ENCODE results near the gene RGMA. TPM values are rescaled to one million over a fixed set of nuclear protein-coding genes. Genes with fewer than 3 reads are reported as not detected.

RGMA gene
- total RNA-seq, 1 donor = 6.1 TPM

- DNase-seq (ENCODE audit: low read depth) = no peak
- TF ChIP-seq, protein P1, sequence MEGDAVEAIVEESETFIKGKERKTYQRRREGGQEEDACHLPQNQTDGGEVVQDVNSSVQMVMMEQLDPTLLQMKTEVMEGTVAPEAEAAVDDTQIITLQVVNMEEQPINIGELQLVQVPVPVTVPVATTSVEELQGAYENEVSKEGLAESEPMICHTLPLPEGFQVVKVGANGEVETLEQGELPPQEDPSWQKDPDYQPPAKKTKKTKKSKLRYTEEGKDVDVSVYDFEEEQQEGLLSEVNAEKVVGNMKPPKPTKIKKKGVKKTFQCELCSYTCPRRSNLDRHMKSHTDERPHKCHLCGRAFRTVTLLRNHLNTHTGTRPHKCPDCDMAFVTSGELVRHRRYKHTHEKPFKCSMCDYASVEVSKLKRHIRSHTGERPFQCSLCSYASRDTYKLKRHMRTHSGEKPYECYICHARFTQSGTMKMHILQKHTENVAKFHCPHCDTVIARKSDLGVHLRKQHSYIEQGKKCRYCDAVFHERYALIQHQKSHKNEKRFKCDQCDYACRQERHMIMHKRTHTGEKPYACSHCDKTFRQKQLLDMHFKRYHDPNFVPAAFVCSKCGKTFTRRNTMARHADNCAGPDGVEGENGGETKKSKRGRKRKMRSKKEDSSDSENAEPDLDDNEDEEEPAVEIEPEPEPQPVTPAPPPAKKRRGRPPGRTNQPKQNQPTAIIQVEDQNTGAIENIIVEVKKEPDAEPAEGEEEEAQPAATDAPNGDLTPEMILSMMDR (IDR thresholded peaks at IDR 0.05; ENCODE audit: insufficient read depth, low read length) = no peak
- H3K4me3 ChIP-seq (ENCODE audit: low read depth, low read length) = no peak overlapping the region
These were observed 41.2 kb downstream of the RGMA start for GRCh38 chr15:93047621-93048425.

- no peak for DNase-seq (ENCODE audit: low read depth)
- TF ChIP-seq, protein P1 (IDR thresholded peaks at IDR 0.05; ENCODE audit: insufficient read depth, low read length) = no peak
- H3K4me3 ChIP-seq (ENCODE audit: low read depth, low read length) = no peak overlapping the region
These were observed 42.3 kb downstream of the RGMA start for GRCh38 chr15:93046721-93047120.

- H3K4me3 ChIP-seq (ENCODE audit: low read depth, low read length) = no peak overlapping the region
- DNase-seq (ENCODE audit: low read depth) = no peak
- TF ChIP-seq, protein P1 (IDR thresholded peaks at IDR 0.05; ENCODE audit: insufficient read depth, low read length) = no peak
These were observed 42.9 kb downstream of the RGMA start for GRCh38 chr15:93046120-93046519.

DNA sequence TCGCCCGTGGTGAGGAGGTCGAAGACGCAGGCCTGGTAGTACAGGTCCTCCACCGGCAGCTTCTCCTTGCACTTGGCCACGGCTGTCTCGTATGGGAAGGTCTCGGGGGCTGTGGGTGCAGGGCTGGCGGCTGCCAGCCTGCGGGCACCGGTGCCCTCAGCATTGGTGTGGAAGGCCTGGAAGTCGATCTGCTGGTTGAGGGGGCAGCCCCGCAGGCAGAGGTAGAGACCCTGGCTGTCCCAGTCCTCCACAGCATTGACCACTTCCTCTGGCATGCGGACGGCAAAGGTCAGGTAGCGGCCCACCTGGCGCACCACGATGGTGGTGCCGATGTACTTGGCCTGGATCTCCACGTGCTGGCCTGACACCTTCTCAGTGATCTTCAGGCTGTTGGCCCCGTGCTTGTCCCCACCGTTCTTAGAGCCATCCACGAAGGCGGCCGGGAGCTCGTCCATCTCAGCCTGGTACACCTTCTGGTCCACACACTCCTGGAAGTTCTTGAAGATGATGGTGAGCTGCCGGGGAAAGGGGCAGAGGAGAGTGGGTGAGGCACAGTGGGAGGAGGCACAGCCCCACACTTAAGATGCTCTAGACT lies 43.7 kb downstream of the RGMA start:
- TF ChIP-seq, protein P1 (IDR thresholded peaks at IDR 0.05; ENCODE audit: insufficient read depth, low read length) = no peak
- DNase-seq (ENCODE audit: low read depth) = no peak
- H3K4me3 ChIP-seq (ENCODE audit: low read depth, low read length) = no peak overlapping the region

GRCh38 chr15:93044301-93045190 lies 44.5 kb downstream of the RGMA start:
- TF ChIP-seq, protein P1 (IDR thresholded peaks at IDR 0.05; ENCODE audit: insufficient read depth, low read length) = no peak

DNA sequence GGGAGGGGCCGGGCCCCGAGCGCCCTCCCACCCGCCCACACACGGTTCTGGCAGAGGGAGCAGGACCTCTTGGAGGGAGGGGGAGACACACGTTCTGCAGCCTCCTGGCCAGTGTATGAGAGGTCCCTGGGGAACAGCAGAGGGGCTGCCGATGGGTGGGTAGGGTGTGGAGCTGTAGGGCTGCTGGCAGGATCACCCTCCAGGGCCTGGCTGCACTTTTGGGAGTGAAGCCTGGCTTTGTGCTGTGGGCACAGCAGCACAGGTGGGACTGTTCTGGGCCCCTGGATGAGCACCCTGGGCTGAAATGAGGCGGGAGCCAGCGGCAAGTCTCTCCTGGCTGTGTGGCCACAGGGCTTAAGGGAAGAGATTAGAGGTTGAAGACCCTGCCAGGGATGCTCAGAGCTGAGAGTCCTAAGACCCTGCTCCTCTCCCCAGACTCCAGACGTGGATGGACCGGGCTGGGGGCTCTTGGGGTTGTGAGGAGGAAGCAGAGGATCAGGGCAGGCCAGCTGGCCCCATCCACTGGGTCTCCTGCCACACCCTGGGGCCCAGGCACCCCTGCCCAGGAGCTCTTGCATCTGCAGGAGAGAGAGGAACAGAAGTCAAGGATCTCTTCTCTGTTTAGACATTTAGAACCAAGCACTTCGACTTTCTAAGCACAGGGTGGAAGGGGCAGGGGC lies 45.2 kb downstream of the RGMA start:
- H3K4me3 ChIP-seq (ENCODE audit: low read depth, low read length) = no peak overlapping the region
- DNase-seq (ENCODE audit: low read depth) = no peak
- TF ChIP-seq, protein P1 (IDR thresholded peaks at IDR 0.05; ENCODE audit: insufficient read depth, low read length) = no peak

More at GRCh38 chr15:93044301-93045190, 44.5 kb downstream of the RGMA start:
- no peak overlapping the region for H3K4me3 ChIP-seq (ENCODE audit: low read depth, low read length)
- DNase-seq (ENCODE audit: low read depth) = no peak
